HL-60 (cell line): ENCODE results near the gene NDUFA13.

Source experiments
- CTCF ChIP-seq: IDR thresholded peaks from one replicate; pipeline ENCODE4 v1.5.1; 2011; ENCODE audit warnings: low read length, control low read depth, inconsistent platforms; ENCODE audit not compliant: insufficient read depth
- GABPA ChIP-seq: IDR thresholded peaks from 2 replicates; pipeline ENCODE4 v1.6.1; 2012; ENCODE audit warnings: low read depth
- POLR2AphosphoS5 ChIP-seq: IDR thresholded peaks from 2 replicates; pipeline ENCODE4 v1.6.1; 2012; ENCODE audit warnings: low read depth
- REST ChIP-seq: IDR thresholded peaks from 2 replicates; pipeline ENCODE4 v1.6.1; 2012; ENCODE audit warnings: low read depth; ENCODE audit not compliant: insufficient replicate concordance
- SPI1 ChIP-seq: IDR thresholded peaks from 2 replicates; pipeline ENCODE4 v1.6.1; 2012; ENCODE audit warnings: low read depth, mild to moderate bottlenecking, borderline replicate concordance

- TF ChIP-seq REST, result no peak
- TF ChIP-seq CTCF, result no peak
- no peak for TF ChIP-seq POLR2AphosphoS5
- TF ChIP-seq SPI1, result no peak
- no peak for TF ChIP-seq GABPA
Observed at GRCh38 chr19:19499272-19499995, 16.6 kb upstream of the NDUFA13 start.
